GM18858 (cell line): ENCODE measurements around the gene SPNS2.

Experiments
- ATAC-seq: cut with Tn5 transposase; IDR thresholded peaks from one replicate; pipeline ENCODE4 v1.9.1; 2021; ENCODE audit not compliant: unreplicated experiment

SPNS2 gene

DNA sequence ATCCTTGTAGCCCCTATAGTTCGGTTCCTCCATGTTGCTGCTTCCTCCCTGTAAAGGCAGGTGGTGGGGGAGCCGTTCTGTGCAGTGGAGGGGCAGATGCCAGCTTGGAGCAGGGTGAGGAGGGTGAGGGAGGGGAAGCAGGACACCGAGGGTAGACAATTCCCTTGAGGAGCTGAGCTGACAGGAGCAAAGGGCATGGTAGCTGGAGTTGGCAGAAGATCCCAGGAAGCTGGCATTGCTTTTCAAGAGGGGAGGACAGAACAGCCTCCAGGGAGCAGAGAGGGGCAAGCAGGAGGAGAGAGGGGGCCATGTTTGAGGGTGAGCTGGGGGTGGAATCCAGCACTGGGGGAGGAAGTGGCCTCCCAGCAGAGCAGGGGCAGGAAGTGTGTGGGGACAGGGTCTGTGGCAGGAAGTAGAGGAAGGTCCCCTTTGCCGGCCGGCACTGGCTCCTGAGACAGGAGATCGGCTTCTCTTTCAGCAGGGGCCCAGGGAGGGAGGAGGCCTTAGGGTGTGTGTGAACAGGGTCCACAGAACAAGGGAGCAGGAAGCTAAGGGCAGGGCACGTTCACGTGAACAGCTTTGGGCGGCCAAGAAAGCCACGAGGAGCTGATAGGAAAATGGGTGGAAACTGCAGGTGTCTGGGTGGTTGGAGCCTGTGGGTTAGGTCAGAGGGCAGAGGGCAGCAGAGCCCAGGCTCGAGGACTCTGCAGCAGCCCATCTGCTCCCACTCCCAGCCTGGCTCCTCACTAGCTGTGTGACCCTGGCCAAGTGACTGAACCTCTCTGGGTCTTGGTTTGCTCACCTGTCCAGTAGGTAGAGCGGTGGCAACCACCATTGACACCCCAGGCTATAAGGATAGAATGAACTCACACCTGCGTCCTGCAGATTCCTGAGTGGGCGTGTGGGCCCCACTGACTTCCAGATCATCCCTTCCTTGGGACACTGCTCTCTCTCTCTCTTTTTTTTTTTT is 17.5 kb upstream of the SPNS2 start:
- no peak for ATAC-seq

DNA sequence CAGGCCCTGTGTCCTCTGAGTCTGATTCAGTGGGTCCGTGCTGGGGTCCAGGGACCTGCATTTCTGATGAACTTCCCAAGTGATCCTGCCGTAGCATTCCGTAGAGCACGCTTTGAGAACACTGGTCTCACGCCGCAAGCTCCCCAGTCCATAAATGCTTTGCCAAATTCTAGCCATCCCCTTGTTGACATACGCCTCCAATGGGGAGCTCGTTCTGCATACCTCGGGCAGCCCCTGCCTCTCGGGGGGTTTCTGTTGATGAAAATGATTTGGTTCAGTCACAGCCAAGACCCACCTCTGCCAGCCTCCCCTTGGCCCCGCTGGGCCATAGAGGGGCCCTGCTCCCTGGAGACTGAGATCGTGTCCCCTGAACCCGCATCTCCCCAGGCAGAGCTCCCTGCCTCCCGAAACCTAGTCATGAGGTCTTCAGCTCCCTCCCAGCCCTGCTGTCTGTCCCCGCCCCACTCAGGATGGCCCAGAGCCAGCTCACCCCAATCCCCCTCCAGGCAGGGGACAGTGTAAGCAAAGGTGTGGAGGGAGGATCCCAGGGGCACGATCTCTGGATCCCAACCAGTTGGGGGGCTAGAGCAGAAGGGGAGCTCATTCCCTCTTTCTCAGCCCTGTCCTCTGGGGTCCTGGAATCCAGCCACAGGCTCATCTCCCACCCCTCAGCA is 16.2 kb upstream of the SPNS2 start:
- ATAC-seq: no peak

DNA sequence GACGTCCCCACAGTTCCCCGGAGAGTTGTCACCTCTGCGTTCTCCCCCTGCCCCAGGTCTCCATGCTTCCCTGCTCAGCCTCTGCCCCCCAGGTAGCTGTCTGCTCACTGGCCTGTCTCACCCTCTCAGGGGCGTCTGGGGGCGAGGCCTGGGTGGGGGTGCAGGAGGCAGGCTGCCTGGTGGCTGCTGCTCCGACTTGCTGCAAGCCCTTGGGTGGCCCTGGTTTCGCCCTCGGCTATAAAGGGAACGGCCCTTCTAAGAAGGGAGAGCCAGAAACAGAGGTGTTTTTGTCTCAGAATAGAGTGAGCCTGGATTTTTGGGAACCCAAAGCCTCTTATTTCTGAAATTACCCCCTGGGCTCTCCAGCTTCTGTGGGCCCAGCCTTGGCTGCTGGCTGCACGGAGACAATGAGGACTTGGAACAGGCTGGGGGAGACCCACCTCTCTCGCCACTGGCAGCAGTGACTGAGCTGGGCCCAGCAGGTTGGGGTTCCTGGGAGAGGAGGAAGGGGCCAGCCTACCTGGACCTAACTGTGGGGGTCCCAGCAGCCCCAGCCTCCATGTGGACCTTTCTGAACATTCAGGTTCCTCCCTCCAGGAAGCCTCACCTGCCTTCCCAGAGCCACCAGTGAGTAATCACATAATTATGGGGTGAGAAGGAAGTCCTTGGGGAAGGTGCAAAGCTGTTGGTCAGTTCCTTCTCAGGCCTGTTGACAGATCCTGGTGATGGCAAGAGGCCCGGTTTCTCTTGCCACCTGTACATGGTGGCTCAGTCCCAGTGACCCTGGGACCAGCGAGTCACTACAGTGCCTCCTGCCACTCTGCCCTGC is 15.5 kb upstream of the SPNS2 start:
- ATAC-seq: no peak

DNA sequence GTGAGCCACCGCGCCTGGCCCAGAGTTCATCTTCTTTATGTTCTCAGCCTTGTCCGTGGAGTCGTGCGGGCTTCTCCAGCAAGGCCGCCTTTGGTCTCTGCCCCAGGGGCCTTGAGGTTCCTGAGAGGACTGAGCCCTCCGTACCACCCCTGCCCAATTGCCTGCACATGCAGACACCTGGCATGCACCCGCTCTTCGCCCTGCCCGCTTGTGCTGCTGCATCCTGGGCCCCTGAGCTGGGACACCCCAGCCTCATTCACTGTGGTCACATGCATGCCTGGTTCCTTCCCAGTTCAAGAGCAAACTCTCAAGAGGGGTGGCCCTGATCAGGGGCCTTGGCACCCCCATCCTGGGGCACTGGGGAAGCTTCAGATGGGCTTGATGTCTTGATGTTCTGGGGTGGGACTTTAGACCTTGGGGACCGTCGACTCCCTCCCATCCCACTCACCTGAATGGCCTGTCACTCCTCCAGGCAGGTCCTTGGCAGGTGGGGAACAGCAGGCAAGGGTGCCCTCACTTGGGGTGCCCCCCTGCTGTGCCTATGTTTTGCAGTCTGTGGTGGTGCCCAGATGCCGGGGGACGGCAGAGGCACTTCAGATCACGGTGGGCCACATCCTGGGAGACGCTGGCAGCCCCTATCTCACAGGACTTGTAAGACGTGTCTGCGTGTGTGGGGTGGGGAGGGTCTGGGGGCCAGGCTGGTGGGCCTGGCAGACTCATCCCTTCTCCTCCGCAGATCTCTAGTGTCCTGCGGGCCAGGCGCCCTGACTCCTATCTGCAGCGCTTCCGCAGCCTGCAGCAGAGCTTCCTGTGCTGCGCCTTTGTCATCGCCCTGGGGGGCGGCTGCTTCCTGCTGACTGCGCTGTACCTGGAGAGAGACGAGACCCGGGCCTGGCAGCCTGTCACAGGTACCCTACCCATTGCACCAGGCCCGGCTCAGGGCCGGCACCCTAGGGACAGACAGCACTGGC is 12.7 kb upstream of the SPNS2 start:
- ATAC-seq: no peak

DNA sequence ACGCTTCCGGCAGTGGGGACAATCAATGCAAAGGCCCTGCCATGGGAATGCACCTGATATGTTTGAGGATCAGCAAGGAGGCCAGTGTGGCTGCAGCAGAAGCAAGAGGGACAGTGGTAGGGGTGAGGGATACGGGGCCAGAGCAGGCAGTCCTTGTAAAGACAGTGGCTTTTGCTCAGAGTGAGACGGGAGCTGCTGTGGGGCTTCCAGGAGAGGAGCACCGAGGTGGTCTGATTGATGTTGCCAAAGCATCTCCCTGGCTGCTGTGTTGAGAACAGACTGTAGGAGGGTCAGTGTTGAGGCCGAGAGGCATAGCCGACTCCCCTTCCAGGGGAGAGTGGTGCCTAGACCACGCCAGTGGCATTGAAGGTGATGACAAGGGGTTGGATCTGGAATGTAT is 11.4 kb upstream of the SPNS2 start:
- no peak for ATAC-seq

DNA sequence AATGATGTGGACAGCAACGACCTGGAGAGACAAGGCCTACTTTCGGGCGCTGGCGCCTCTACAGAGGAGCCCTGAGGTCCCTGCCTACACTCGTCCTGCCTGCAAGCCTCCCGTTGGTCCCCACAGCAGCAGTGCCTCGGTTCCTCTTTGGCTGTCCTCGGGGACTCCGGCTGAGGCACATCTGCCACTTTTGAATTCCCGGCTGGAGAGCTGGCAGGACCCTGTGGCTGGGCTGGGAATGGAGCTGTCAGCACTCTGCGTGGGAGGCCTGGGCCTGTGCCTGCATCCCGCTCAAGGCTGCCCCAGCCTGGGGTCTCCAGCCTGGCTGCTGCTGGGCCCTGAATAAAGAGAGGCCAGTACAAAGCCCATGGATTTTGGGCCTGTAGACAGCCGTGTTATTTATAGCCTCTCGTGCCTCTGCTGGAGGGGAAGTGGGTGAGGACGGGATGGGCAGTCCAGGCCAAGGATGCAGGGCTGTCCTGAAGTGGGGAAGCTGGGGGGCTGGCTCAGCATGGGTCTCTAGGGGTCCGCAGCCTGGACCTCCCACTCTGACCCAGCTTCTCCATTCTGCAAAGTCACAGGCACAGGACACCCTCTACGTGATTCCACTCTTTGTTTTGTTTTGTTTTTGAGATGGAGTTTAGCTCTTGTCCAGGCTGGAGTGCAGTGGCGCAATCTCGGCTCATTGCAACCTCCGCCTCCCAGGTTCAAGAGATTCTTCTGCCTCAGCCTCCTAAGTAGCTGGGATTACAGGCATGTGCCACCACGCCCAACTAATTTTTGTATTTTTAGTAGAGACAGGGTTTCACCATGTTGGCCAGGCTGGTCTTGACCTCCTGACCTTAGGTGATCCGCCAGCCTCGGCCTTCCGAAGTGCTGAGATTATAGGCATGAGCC is 10.6 kb upstream of the SPNS2 start:
- ATAC-seq: no peak

DNA sequence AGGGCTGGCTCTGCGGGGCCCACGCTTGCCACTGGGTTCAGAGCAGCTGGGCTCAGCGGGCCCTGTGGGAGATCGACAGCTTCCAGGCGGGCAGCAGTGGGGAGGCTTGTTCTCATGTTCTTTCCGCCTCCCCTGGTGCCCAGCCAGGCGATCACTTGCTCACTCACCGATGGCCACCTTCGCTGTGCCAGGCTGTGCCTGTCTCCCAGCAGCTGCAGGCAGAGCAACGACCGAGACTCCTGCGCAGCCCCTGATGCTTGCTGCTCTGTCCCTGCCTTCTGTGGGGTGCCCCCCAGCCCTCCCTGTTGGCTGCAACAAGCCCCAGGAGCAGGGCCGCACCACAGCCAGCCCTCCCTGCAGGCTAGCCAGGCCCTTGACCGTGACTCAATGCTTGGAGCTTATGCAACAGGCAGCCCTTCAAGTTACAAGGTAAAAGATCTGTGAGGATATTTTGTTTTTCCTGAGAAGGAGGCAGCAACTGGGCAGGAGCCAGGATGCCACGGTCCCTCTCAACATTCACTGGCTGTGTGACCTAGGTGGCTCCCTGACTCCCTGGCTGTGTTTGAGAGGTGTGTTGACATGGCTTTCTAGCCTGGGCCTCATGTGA is 9.6 kb upstream of the SPNS2 start:
- no peak for ATAC-seq

DNA sequence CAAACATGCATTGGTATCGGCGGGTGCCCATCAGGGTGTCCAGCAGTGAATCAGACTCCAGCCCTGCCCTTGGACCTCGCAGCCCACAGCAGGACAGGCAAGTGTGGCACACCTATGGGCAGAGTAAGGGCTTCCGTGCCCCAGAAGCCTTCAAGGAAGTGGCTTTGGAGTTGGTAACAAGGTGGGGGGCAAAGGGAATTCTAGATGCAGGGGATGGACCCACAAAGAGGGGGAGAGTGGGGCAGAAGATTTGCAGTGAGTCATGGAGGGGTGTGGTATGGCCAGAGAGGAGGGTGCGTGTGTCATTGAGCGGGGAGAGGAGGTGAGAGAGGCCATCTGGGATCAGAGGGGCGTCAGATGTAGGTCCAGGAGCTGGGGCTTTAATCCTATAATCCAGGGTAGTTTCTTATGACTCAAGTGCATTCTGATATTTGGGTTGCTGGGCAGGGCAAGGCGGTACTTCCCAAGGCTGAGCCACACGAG is 8.5 kb upstream of the SPNS2 start:
- ATAC-seq: no peak

DNA sequence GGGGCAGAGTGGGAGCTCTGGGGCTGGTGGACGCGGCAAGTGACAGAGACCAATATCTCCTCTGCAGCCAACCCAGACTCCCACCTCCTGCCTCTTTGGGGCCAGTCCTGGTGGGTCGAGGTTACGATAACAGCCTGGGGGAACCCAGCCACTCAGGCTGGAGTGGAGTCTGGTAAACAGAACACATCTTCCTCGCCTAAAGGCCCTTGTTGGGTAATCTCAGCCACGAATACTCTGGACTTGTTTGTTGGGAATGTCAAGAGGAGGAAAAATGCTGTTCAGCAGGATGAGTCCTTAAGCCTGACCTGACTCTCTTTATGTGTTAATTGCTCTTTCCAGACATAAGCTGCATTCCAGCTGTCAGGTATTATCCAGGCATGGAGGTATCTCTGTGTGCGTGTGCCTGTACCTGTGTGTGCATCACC is 8.0 kb upstream of the SPNS2 start:
- no peak for ATAC-seq

DNA sequence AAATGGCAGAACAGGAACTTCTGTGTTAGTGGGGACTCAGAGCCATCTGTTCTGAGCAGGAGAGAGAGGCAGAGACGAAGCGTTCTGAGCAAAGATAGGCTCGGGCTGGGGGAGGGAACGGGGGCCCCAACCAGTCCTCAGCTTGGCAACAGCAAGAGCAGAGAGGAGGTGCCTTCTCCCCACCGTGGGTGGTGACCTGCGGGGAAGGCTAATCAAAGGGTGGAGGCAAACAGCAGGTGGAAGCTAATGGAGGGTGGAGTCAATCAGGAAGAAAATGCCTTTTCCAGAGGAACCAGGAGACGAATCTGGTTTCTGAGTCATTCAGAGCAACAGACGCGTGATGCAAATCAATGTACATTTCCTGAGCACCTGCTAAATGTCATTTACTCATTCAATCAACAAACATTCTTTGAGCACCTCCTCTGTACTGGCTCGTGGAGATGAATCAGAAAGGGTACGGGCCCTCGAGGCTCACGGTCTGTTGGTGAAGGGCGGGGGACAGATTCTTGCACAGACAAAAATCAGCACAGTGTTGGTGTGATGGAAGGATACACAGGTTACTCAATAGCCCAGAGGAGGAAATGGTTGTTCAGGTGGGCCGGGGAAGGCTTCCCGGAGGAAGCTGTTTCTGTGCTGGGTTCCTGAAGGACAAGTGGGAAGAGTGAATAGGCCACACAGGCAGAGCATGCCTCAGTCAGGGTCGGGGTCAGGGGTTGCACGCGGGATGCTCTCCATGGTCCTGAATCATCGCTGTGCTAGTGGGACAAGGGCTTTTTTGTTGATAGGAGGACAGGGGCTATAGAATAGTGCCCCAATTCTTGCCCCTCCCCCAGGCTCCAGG is 5.7 kb upstream of the SPNS2 start:
- ATAC-seq: no peak

DNA sequence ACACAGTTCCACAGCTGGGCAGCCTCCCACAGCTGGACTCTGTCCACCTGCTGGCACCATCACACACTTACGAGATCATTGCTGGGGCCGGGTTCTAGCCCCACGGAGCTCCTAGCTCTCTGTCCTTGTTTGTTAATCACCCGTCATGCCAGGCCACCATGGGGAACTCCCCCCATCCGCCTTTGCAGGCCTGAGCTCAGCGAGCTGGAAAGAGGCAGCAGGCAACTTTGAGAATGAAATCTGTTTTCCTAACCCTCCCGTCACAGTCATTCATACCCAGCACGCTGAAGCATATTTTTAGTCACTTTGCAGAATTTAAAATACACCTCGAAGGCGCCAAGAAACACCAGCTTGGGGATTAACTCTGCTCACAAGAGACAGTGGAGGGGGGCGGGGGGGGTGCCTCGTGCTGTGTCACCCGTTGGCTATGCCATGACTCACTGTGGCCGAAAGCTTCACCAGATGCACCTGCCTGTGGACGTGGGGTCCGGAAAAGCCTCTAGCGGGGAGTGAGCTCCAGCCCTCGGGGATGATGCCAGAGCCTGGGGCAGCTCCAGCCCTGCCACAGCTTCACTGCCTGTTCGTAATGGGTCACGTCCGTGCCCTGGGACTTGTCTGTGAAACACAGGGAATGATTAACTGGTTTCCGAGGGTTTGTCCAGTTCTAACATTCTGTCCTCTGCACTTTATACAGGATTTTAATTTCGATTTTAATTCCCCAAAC is 1.4 kb upstream of the SPNS2 start:
- no peak for ATAC-seq

DNA sequence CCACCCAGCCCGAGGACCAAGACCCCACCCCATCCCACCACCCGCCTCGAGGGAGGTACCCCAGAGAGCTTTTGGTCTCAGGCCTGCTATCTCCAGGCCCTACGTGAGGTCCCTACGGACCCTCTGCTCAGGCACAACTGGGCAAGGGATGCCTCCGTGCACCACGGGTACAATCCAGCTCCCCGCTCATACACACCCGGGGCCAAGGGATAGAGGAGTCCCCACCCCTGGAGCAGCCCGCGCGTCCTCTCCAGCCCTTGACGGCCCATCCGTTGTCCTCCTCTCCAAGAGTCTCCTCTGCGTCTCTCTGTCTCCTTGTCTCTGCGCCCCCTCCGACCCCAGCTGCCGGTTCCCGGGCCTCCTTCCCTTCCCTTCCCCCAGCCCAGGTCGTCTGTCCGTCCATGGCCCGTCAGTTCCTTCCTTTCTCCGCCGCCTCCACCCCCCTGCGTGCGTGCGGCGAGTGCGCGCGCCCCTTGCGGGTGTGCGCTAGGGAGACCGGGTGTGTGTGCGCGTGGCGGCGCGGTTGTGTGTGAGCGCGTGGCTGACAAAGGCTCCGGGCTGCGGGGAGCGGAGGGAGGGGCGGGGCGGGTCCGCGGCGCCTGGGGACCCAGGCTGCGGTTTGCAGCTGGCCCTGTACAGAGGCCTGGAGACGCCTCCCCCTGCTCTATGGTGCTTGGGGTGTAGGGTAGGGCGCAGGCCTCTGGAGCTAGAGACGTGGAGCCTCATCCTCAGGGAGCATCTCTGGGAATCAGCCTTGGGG is 930 bp downstream of the SPNS2 start:
- ATAC-seq: no peak

DNA sequence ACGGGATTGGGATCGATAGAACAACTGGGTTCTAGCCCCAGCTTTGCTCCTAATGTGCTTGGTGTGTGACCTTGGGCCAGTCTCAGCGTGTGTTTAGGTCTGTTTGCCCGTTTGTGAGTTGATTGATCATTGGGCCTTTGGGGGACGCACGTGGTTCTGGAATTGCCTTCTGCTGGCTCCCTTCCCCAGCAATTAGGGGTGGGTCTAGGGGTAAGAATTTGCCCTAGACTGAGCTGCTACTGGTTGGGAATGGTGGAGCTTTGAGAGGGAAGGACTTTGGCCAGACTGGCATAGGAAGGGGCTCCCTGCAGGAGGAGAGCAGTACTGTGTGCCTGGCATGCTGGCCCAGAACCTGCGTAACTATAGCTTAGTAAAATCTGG is 1.5 kb downstream of the SPNS2 start:
- no peak for ATAC-seq

DNA sequence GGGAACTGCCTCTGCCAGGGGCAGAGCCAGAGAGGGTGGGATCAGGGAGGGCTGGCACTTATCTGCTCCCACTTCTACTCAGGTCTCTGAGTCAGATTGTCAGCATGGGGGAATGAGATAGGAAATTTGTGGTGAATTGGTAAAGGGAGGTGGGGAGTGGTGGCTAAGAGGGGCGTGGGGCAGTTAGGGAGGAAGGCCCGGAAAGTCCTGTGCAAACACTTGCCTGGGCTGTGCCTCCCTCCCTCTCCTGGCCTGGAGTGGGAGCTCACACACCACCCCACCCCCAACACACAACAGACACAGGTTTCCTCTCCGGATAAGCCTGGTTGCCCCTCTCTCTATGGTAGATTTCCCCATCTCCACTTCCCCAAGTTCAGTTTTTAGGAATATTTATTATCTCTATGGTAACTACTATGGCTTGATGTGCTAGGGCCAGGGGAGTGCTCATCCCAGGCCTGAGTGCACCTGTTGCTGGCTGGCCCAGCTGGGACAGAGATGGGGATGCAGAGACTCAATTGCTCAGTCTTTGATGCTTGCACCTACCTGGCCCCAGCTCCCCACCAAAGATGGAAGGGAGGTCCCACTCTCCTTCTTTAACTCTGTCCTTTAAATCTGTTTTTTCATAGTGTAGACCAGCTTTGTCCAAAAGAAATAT is 2.7 kb downstream of the SPNS2 start:
- no peak for ATAC-seq

DNA sequence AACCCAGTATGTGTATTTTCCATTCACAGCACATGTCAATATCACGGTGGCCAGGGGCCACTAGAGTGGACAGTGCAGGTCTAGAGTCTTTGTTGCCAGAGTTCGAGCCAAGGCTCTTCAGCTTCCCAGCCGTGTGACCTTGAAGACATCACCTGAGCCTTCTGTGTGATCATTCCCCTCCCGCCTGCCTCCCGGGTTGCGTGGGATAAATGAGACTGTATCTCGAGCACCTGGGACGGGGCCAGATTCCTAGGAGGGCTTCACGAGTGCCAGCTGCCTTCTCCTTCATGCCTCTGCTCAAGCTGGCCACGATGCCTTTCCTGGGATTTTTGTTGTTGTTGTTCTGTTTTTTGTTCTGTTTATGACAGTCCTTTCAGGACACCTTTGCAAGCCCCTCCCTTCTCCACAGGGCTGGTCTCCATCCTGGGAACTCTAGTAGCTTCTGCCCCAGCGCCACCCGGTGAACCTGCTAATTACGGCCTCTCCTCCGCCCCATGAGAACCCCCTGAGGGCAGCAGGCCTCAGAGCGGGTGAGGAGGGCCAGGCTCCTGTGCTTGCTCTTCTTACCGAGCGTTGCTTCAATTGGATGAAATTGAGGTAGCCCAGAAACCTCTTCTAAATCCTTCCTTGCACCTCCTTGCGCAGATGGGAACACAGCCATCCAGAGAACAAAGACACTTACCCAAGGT is 3.9 kb downstream of the SPNS2 start:
- no peak for ATAC-seq
